HUES64 (cell line): ENCODE measurements around the gene IRAK2.

Experiments used
- H3K27ac ChIP-seq: 2 replicates; pipeline ENCODE4 v1.7.0; 2013; ENCODE audit warnings: low read depth, low read length, inconsistent platforms
- H3K27me3 ChIP-seq: 2 replicates; pipeline ENCODE4 v1.6.1; 2013; ENCODE audit warnings: mild to moderate bottlenecking, low read length; ENCODE audit not compliant: insufficient read depth
- H3K36me3 ChIP-seq: 2 replicates; pipeline ENCODE4 v1.6.1; 2013; ENCODE audit warnings: mild to moderate bottlenecking, low read length; ENCODE audit not compliant: insufficient read depth
- H3K4me1 ChIP-seq: 2 replicates; pipeline ENCODE4 v1.6.1; 2013; ENCODE audit warnings: mild to moderate bottlenecking, low read length, moderate library complexity; ENCODE audit not compliant: insufficient read depth
- H3K4me3 ChIP-seq: 2 replicates; pipeline ENCODE4 v1.5.1; 2013; ENCODE audit warnings: mild to moderate bottlenecking, low read length, moderate library complexity
- H3K9ac ChIP-seq: 2 replicates; pipeline ENCODE4 v1.6.1; 2013; ENCODE audit warnings: mild to moderate bottlenecking, low read depth, low read length
- H3K9me3 ChIP-seq: 2 replicates; pipeline ENCODE4 v1.6.1; 2013; ENCODE audit warnings: low read depth, low read length; ENCODE audit not compliant: insufficient read depth
- WGBS: fragments of 150-250, 120-280 bp; methylation state at CpG from one replicate; pipeline ENCODE4 v1.1.7; 2013; ENCODE audit warnings: missing lambda C conversion rate; 5-methylcytosine and 5-hydroxymethylcytosine counted together

The IRAK2 gene

DNA sequence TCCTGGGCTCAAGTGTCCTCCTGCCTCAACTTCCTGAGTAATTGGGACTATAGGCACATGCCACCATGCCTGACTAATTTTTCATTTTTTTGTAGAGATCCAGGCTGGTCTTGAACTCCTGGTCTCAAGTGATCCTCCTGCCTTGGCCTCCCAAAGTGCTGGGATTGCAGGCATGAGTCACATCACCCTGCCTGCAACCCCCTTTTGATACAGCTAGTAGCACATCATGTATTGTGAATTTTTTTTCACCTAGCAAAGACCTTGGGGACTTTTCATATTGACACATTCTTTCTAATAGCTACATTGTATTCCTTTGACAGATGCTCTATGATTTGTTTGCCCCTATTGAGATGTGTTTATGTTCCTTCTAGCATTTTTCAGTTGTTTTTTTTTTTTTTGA is 14.2 kb downstream of the IRAK2 start:
- H3K27ac ChIP-seq: no peak overlapping the region
- no peaks in the 10 kb centered on the region for H3K27me3 ChIP-seq
- H3K4me1 ChIP-seq: no peaks in the 10 kb centered on the region
- H3K4me3 ChIP-seq: no peak overlapping the region
- no peak overlapping the region for H3K9ac ChIP-seq
- H3K9me3 ChIP-seq: no peaks in the 10 kb centered on the region
- no peaks in the 10 kb centered on the region for H3K36me3 ChIP-seq

GRCh38 chr3:10180289-10180688 is 15.6 kb downstream of the IRAK2 start:
- Histone ChIP-seq H3K9ac (no peak overlapping the region), H3K27ac (no peak overlapping the region), H3K36me3 (no peaks in the 10 kb centered on the region), H3K27me3 (no peaks in the 10 kb centered on the region), H3K4me3 (no peak overlapping the region), H3K4me1 (no peaks in the 10 kb centered on the region), H3K9me3 (no peaks in the 10 kb centered on the region)
- WGBS: 89% methylated on average over 2 of the region's 2 CpGs

DNA sequence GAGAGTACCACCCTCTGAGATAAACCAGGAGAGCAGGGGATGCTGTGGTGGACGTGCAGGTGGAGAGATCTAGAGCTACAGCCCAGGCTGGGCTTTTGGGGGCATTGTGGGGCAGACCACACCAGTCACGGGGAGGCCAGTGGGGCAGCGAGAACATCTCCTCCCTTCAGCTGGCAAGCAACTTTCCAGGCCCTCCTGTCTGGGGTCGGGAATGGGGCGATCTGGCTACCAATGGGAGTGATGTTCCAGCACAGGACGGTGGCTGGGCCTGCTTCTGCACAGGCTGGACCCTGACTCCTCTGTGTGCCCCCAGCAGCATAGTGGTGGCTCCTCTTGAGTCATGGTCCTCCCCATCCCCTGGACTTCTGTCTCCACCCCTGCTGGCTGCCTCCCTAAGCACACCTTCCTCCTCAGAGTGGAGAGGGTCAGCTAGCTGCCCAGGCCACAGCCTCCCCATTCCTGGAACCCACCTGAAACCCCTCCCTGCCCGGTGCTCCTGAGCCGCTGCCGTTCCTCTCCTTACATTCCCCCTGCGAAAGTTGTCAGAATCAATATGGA is 16.1 kb downstream of the IRAK2 start:
- H3K27me3 ChIP-seq: no peaks in the 10 kb centered on the region
- H3K4me1 ChIP-seq: no peaks in the 10 kb centered on the region
- H3K9me3 ChIP-seq: no peaks in the 10 kb centered on the region
- H3K27ac ChIP-seq: no peak overlapping the region
- H3K9ac ChIP-seq: no peak overlapping the region
- no peaks in the 10 kb centered on the region for H3K36me3 ChIP-seq
- no peak overlapping the region for H3K4me3 ChIP-seq
- 82% methylated on average over 10 of the region's 10 CpGs for WGBS

DNA sequence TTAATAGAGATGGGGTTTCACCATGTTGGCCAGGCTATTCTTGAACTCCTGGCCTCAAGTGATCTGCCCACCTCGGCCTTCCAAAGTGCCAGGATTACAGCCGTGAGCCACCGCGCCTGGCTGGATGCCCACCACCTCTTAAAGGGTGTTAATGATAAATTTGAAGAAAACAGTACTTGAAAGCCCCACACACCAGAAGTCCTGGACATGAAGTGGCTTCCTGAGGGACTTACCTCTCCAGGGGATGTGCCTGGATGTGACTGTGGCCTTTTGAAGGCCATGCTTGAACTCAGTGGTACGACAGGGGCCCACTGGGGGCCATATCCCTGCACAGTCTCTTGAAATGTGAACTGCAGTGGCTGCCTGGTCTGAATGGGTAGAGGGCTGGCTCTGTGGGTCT is 18.2 kb downstream of the IRAK2 start:
- 91% methylated on average over 5 of the region's 5 CpGs for WGBS
- Histone ChIP-seq H3K27ac (no peak overlapping the region), H3K27me3 (no peaks in the 10 kb centered on the region), H3K9me3 (no peaks in the 10 kb centered on the region), H3K4me1 (peaks cover 9% of the 10 kb centered on the region; the same call in 1 of the 2 replicates), H3K9ac (no peak overlapping the region), H3K4me3 (no peak overlapping the region), H3K36me3 (no peaks in the 10 kb centered on the region)

DNA sequence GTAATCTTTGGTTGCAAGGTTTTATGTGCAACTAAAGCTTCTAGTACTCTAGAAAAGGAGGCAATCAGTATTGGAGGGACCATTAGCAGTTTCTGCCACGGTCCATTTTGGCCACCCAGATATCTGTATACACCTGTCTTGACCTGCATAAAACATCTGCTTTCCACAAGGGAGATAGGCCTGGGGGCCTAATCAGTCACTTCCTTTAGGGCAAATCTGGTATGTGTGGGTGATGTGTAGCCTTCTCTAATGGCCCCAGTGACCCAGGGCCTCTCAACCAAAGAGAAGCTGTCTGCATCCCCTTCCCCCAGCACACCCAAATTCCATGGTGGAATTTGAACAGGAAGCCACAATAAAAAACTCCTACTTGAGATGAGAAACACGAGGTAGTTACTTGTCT is 19.5 kb downstream of the IRAK2 start:
- Histone ChIP-seq H3K27ac (no peak overlapping the region), H3K4me1 (peaks cover 9% of the 10 kb centered on the region; the same call in 1 of the 2 replicates), H3K9ac (no peak overlapping the region), H3K4me3 (no peak overlapping the region), H3K27me3 (no peaks in the 10 kb centered on the region), H3K36me3 (no peaks in the 10 kb centered on the region), H3K9me3 (no peaks in the 10 kb centered on the region)
- 87% methylated on average over 2 of the region's 2 CpGs for WGBS

- H3K4me1 ChIP-seq: peaks cover 9% of the 10 kb centered on the region; the same call in 1 of the 2 replicates
- H3K27ac ChIP-seq: no peak overlapping the region
- 90% methylated on average over 12 of the region's 12 CpGs for WGBS
These were observed 21.4 kb downstream of the IRAK2 start for GRCh38 chr3:10185804-10186762.

DNA sequence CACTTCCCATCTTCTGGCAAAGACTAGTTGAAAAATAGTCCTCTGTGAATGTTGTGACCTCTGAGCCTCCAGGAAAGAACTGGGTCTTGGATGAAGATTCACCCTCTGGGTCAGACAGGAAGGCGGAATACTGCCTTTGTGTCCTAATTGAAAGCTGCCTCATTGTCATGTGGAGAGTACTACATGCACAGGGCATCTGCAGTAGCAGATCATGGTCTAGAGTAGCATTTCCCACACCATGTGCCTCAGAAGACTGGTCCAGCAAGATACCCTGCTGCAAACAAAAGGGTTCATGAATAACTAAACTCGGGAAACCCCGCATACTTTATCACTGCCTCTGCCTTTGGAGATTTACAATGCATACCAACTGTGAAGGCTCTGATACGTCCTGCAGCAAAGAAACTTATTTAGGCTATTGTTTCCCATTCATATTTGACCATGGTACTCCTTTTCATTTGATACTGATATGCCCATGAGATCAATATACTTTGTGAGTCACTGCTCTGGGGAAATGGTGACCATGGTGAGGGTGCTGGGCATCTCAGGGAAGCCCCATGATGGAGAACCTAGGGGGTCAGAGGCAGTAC is 22.7 kb downstream of the IRAK2 start:
- H3K36me3 ChIP-seq: no peaks in the 10 kb centered on the region
- H3K9ac ChIP-seq: no peak overlapping the region
- no peak overlapping the region for H3K4me3 ChIP-seq
- H3K4me1 ChIP-seq: peaks cover 9% of the 10 kb centered on the region; the same call in 1 of the 2 replicates
- no peaks in the 10 kb centered on the region for H3K9me3 ChIP-seq
- no peaks in the 10 kb centered on the region for H3K27me3 ChIP-seq
- WGBS: 72% methylated on average over 4 of the region's 4 CpGs
- H3K27ac ChIP-seq: no peak overlapping the region

More at GRCh38 chr3:10185804-10186762, 21.4 kb downstream of the IRAK2 start:
- no peak overlapping the region for H3K9ac ChIP-seq
- no peaks in the 10 kb centered on the region for H3K27me3 ChIP-seq
- H3K4me3 ChIP-seq: no peak overlapping the region
- H3K9me3 ChIP-seq: no peaks in the 10 kb centered on the region
- no peaks in the 10 kb centered on the region for H3K36me3 ChIP-seq

DNA sequence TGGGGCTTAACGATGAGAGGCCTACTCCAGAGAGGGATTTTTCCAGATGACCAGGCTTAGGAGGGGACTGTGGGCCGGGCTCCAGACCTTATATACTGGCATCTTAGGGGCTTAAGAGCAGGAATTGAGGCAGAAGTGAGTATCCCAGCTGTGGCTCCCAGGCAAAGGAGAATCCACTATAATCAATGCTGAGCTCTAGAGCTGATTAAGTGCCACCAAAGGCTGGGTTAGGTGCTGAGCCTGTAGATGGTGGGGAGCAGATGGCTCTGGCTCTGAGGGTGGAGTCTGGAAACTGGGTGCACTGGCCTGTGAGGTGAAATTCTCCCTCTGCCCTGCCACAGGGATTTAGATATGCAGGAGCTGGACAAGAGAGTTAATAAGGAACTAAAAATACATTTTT is 23.2 kb downstream of the IRAK2 start:
- Histone ChIP-seq H3K9ac (no peak overlapping the region), H3K36me3 (no peaks in the 10 kb centered on the region)
- WGBS: 89% methylated on average over 2 of the region's 2 CpGs

GRCh38 chr3:10188804-10189556 is 24.3 kb downstream of the IRAK2 start:
- peaks cover 13% of the 10 kb centered on the region; the same call in 1 of the 2 replicates for H3K4me1 ChIP-seq
- WGBS: 92% methylated on average over 11 of the region's 11 CpGs
- no peak overlapping the region for H3K4me3 ChIP-seq
- H3K9ac ChIP-seq: no peak overlapping the region
- H3K27me3 ChIP-seq: no peaks in the 10 kb centered on the region
- H3K9me3 ChIP-seq: no peaks in the 10 kb centered on the region
- no peak overlapping the region for H3K27ac ChIP-seq
- H3K36me3 ChIP-seq: no peaks in the 10 kb centered on the region

More for the DNA sequence above, 23.2 kb downstream of the IRAK2 start:
- no peaks in the 10 kb centered on the region for H3K9me3 ChIP-seq
- H3K4me3 ChIP-seq: no peak overlapping the region
- no peaks in the 10 kb centered on the region for H3K27me3 ChIP-seq
- no peak overlapping the region for H3K27ac ChIP-seq
- H3K4me1 ChIP-seq: peaks cover 9% of the 10 kb centered on the region; the same call in 1 of the 2 replicates

DNA sequence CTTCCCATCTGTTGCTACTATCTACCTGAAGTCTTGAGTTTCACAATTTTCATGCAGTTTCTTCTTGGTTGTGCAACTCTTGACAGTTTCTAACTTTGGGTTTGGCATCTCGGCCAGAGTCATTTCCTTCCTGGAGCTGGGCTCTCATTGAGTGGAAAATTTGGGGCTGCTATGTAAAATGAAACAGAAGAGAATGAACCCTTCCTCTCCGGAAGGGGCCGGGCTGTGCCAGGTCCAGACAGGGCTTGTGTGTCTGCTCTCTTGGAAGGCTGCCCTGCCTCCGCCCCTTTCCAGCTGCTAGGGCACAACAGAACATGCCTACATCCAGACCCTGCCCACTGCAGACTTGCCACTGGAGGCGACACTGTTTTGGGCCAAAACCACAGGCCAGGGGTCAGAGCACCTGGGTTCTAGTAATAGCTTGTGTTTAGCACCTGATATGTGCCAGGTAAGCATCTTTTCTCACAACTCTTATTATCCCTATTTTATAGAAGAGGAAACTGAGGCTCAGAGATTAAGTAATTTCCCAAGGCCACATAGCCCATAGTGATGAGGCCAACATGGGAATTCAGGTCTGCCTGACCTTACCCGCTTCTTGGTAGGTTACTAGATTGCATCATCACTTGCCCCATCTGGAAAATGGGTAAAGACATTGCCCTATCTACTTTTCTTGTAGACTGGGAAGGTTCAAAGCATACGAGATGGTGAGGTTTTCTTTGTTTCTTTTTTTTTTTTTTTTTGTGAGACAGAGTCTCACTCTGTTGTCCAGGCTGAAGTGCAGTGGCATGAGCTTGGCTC is 25.0 kb downstream of the IRAK2 start:
- Histone ChIP-seq H3K27ac (no peak overlapping the region), H3K9ac (no peak overlapping the region), H3K4me1 (peaks cover 13% of the 10 kb centered on the region; the same call in 1 of the 2 replicates)

More for the DNA sequence above, 25.0 kb downstream of the IRAK2 start:
- Histone ChIP-seq H3K36me3 (no peaks in the 10 kb centered on the region), H3K27me3 (no peaks in the 10 kb centered on the region), H3K4me3 (no peak overlapping the region), H3K9me3 (no peaks in the 10 kb centered on the region)
- WGBS: 94% methylated on average over 7 of the region's 7 CpGs
